DMS79 treated with DMSO at 0.1 percent for 48 hours (cell line): ENCODE data around the gene SSBP4.
"Not testable (repeated sequence)": the region's sequence is repeated elsewhere in the genome, so short reads cannot be mapped to it uniquely, and the experiment has no call there.

Experiments
- DNase-seq: peaks from one replicate; lab custom pipeline; 2025; lab: John Stamatoyannopoulos, UW

The SSBP4 gene

GRCh38 chr19:18419195-18419698 lies at the start of gene SSBP4:
SSBP4 (plus strand) TSS chr19:18419398; CDS start chr19:18419649, 251 bp downstream.
- peak; percentile 71 for DNase-seq

GRCh38 chr19:18373407-18373891 lies 45.7 kb upstream of the SSBP4 start:
- no peak for DNase-seq

- DNase-seq, result peak; percentile 79
Measured at GRCh38 chr19:18373892-18374629, 45.1 kb upstream of the SSBP4 start.

GRCh38 chr19:18377026-18377425 lies 42.2 kb upstream of the SSBP4 start:
- no peak for DNase-seq

GRCh38 chr19:18379803-18380747 lies 39.1 kb upstream of the SSBP4 start:
- peak; percentile 12 for DNase-seq

GRCh38 chr19:18380843-18381242 lies 38.4 kb upstream of the SSBP4 start:
- no peak for DNase-seq

GRCh38 chr19:18383622-18384021 lies 35.6 kb upstream of the SSBP4 start:
- DNase-seq, result not testable (repeated sequence)

- no peak for DNase-seq
Measured at GRCh38 chr19:18384775-18385174, 34.4 kb upstream of the SSBP4 start.

- DNase-seq, result no peak
Measured at GRCh38 chr19:18385359-18385674, 33.9 kb upstream of the SSBP4 start.

GRCh38 chr19:18385675-18386542 lies 33.3 kb upstream of the SSBP4 start, which contains the start of gene GDF15:
GDF15 (plus strand) TSS chr19:18386158; CDS start chr19:18386190, 32 bp downstream.
- no peak for DNase-seq

GRCh38 chr19:18386543-18387271 lies 32.5 kb upstream of the SSBP4 start:
- DNase-seq, result no peak

- DNase-seq, result peak; percentile 74
Measured at GRCh38 chr19:18388100-18388959, 30.9 kb upstream of the SSBP4 start.

GRCh38 chr19:18388960-18389725 lies 30.1 kb upstream of the SSBP4 start:
- DNase-seq, result no peak

- DNase-seq, result no peak
Measured at GRCh38 chr19:18389726-18390064, 29.5 kb upstream of the SSBP4 start.

- no peak for DNase-seq
Measured at GRCh38 chr19:18390065-18390907, 28.9 kb upstream of the SSBP4 start.

GRCh38 chr19:18391509-18392075 lies 27.6 kb upstream of the SSBP4 start:
- no peak for DNase-seq

GRCh38 chr19:18392417-18392816 lies 26.8 kb upstream of the SSBP4 start:
- no peak for DNase-seq

GRCh38 chr19:18392926-18393325 lies 26.3 kb upstream of the SSBP4 start:
- no peak for DNase-seq
